Tibial nerve (tissue), 3 donors: ENCODE results near the gene DCX.

Source experiments
- EP300 ChIP-seq, 2 donors: sonication (generic); formaldehyde crosslinking; IDR thresholded peaks; one replicate each; pipeline ENCODE4 v1.6.1; 2017; ENCODE audit warnings: antibody characterized with exemption in 2 of 2, mild to moderate bottlenecking in 1 of 2
- POLR2A ChIP-seq, 2 donors: fragments of 450-650 bp; IDR thresholded peaks; one replicate each; pipeline ENCODE4 v1.6.1; 2017; ENCODE audit warnings: antibody characterized with exemption in 2 of 2, mild to moderate bottlenecking in 2 of 2, moderate library complexity in 2 of 2

GRCh38 chrX:111268506-111268905 is 143.5 kb downstream of the DCX start:
- TF ChIP-seq POLR2A (IDR thresholded peaks at IDR 0.05) (no peak), EP300 (IDR thresholded peaks at IDR 0.05) (no peak)
